ENCODE measurements around the gene DDRGK1.
"Not testable (repeated sequence)": the region's sequence is repeated elsewhere in the genome, so short reads cannot be mapped to it uniquely, and the experiment has no call there.

Gene DDRGK1

DNA sequence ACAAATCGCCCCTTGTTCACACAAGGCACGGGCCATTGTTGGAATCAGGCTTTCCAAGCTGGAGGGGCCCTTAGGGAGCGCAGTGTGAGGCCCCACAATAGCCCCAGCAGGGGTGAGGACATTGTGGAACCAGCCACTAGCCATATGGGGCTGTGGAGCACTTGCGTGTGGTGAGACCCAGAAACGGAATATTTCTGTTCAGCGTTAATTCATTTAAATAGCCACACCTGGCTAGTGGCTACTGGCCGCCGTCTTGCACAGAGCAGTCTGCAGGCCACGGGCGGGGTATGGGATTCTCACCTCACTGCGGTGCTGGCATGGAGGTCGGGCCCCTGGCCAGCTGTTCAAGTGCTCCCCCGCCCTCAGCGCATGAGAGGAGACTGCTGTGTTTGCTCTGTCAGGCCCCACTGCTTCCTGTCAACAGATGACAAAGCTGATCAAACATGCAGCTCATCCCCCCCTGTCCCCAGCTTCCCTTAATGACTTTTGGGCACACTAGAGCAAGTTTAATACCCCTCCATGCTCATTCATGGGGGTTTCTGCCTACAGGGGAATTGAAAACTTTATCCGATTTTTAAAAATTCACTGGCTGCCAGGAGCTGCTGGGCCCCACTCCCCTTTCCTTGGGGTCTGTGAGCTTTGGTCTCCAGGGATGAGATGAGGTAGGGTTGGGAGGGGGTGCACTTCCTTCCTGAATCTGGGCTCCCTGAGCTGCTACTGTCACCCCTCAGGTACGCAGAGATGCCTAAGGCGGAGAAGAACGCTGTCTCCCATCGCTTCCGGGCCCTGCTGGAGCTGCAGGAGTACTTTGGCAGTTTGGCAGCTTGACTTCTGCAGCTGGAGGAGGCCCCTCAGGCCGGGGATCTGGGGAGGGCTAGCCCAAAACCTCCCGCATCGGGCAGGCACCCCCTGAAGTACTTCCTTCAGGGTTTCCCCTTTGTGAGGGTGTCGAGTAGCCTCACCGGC lies 18.4 kb upstream of the DDRGK1 start:
- in situ Hi-C loops (cut with HindIII; ENCODE audit: low pct_unique_long_range_greater_than_20kb, low sequenced_read_pairs) = no loop called here
- peak in 1 of 2 experiments; percentile 51 for DNase-seq (ENCODE audit: low read depth in 1 of 2, low spot score in 1 of 2)
- no peak for TF ChIP-seq JUND (IDR thresholded peaks at IDR 0.05; ENCODE audit: low read depth)

DNA sequence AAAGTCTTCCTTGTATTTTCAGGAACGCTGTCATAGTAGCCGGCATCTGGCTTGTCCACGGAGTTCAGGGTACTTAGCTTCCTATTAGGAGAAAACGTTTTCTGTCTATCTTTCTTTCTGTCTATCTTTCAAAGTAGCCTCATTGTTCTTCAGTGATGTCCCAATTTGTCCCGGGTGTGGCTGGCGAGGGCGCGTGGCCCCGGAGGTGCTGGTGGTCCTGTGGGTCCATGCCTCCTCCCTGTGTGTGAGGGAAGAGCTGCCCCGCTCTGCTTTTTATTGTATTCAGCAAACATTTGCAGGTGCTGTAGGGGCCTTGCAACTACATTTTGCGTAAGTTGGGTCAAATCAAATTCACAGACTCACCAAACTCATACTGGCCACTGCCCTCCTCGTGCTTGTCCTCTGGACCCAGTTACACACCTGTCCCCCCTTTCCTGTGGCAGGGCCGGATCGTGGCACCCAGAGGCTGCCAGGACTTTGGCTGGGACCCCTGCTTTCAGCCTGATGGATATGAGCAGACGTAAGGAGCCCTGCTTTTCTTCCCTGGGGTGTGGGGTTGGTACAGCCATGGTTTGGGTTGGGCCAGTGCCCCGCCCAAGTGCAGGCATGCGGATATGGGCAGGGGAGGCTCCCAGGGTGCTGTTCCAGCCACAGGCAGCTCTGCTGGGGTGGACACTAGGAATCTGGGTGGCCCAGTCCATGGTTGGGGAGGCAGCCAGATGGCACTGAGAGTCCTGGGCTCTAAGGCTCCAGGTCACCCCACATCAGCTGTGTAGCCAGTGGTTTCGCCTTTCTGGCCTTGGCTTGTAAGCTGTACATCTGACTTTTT lies 17.1 kb upstream of the DDRGK1 start:
- in situ Hi-C loops (cut with HindIII; ENCODE audit: low pct_unique_long_range_greater_than_20kb, low sequenced_read_pairs) = no loop called here
- no peak for DNase-seq (ENCODE audit: low read depth in 1 of 2, low spot score in 1 of 2)
- no peak for TF ChIP-seq JUND (IDR thresholded peaks at IDR 0.05; ENCODE audit: low read depth)

DNA sequence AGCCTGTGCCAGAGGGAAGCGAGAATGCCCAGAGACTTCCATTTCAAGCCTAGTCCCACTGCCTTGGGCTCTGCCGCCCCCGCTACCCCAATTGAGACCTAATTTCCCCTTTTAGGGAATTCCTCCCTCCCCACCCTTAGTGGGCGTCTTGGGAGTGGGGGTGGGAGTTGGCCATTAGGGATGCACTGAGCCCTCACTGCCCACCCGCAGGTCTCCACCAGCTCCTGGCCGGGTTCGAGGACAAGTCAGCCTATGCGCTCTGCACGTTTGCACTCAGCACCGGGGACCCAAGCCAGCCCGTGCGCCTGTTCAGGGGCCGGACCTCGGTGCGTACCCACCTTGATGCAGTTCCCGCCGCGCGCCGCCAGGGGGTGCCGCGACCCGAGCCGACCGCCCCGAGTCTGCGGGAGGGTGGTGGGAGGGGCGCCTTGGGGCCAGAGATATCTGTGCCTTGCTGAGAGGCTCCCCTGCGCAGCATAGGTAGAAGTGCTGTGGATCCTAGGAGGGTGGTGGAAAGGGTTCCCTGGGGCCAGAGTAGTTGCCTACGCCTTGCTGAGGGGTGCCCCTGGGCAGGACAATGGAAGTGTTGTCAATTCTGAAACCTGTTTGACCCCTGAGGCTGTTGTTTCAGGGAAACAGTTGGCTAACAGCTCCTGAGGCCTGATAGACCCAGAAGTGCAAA lies 14.0 kb upstream of the DDRGK1 start:
- in situ Hi-C loops (cut with HindIII; ENCODE audit: low pct_unique_long_range_greater_than_20kb, low sequenced_read_pairs) = no loop called here
- peak; percentile 58 to 69 for DNase-seq (ENCODE audit: low read depth in 1 of 2, low spot score in 1 of 2)
- no peak for TF ChIP-seq JUND (IDR thresholded peaks at IDR 0.05; ENCODE audit: low read depth)

DNA sequence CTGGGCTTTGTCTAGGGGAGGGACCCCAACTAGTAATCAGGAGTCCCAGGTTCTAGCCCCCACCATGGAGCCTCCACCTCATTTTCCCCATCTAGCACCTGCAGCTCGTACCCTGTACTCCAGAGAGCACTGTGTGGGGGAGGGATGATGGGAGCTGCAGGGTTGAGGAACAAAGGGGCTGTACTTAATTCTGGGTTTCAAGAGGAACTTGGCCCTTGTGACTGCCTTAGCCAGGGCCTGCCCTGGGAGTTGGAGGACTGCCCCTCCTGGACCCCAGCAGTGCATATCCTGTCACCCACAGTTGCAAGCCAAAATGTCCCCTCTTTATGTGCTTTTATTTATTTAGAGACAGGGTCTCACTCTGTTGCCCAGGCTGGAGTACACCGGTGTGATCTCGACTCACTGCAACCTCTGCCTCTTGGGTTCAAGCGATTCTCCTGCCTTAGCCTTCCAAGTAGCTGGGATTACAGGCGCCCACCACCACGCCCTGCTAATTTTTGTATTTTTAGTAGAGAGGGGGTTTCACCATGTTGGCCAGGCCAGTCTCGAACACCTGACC lies 11.0 kb upstream of the DDRGK1 start:
- in situ Hi-C loops (cut with HindIII; ENCODE audit: low pct_unique_long_range_greater_than_20kb, low sequenced_read_pairs) = not testable (repeated sequence)

DNA sequence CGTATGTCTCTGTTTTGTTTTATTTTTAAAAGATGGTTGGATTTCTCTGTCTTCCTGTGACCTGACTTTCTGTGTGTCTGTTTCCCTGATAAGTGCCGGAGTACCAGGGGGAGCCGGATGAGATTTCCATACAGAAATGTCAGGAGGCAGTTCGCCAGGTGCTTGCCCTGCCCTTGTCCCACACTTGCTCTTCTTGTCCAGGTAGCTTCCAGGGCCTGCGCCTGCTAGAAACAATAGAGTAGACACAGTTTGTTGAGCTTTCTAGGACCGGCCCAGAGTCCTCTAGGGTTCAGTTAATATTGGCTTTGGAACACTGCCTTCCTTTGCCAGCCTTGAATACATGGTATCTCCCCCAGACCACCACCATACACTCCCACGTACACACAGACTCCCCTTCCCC lies 8.7 kb upstream of the DDRGK1 start:
- in situ Hi-C loops (cut with HindIII; ENCODE audit: low pct_unique_long_range_greater_than_20kb, low sequenced_read_pairs) = no loop called here
- TF ChIP-seq JUND (IDR thresholded peaks at IDR 0.05; ENCODE audit: low read depth) = no peak

More for the DNA sequence above, 11.0 kb upstream of the DDRGK1 start:
- not testable (repeated sequence) for DNase-seq (ENCODE audit: low read depth in 1 of 2, low spot score in 1 of 2)

DNA sequence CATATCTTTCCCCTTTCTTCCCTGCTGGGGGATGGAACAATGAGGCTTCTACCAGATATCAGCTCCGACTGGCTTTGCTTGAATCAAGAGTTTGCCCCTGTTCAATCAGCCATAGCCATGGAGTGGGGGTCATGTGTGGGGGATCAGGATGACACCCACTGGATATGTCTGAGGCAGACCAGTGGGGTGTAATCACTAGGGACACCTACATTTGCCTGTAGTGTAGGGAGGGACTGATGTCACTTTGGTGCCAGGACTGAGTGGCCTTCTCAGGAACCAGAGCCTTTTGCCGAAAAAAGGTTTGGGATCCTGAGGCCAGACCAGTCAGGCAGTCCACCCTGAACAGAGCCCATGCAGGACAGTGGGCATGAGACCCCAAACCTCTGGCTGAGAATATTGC lies 5.9 kb upstream of the DDRGK1 start:
- DNase-seq (ENCODE audit: low read depth in 1 of 2, low spot score in 1 of 2) = no peak
- in situ Hi-C loops (cut with HindIII; ENCODE audit: low pct_unique_long_range_greater_than_20kb, low sequenced_read_pairs) = no loop called here
- TF ChIP-seq JUND (IDR thresholded peaks at IDR 0.05; ENCODE audit: low read depth) = no peak

More for the DNA sequence above, 8.7 kb upstream of the DDRGK1 start:
- no peak for DNase-seq (ENCODE audit: low read depth in 1 of 2, low spot score in 1 of 2)

DNA sequence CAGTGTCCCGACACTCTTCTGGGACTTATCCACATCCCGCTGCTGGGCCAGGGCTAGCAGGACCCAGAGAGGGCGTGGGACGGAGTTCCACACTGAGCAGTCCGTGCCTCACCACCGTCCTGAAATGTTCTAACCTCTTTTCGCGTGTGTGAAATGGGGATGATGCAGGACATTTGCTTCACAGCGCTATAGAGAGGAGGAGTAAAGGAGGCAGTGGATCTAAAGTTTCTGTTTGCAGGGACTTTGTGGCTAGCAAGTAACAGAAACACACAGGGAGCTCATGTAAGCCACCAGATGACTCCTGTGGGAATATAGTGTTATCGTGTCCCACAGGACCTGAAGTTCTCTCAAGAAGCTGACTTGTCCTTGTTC lies 5.5 kb upstream of the DDRGK1 start:
- no peak for TF ChIP-seq JUND (IDR thresholded peaks at IDR 0.05; ENCODE audit: low read depth)
- in situ Hi-C loops (cut with HindIII; ENCODE audit: low pct_unique_long_range_greater_than_20kb, low sequenced_read_pairs) = no loop called here
- no peak for DNase-seq (ENCODE audit: low read depth in 1 of 2, low spot score in 1 of 2)

DNA sequence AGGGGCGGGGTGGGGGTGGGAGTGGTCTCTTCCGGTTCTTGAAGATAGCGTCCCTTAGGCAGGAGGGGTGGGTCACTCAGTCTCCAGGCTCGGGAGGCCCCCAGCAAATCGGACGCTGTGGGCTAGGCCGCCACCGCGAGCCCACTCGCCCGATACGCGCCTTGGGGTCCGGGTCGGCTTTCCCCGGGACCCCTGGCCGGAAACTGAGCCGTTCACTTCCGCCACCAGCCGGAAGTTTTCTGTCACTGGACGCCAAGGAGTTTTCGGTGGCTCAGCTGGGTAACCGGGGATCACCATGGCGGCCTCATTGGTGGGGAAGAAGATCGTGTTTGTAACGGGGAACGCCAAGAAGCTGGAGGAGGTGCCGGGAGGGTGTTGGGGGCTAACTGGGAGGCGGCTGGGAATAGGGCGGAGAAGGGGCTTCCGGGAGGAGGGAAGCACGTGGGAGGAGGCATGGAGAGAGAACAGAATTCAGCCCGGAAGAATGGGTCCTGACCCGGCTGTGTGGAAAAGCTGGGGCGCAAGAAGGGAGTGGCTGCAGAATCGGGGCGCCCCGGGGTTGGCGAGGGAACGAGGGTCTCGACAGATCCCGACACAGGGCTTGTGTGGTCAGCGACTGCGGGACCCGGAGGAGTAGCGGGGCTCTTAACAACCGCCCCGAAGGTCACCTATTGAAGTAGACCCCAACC lies 4.9 kb upstream of the DDRGK1 start, which contains the start of gene ITPA:
Gene ITPA (plus strand): TSS at position 242 of the 689 bp plus-strand sequence. CDS start 54 bp downstream, at position 296.
- DNase-seq (ENCODE audit: low read depth in 1 of 2, low spot score in 1 of 2) = peak; percentile 58 to 68
- no peak for TF ChIP-seq JUND (IDR thresholded peaks at IDR 0.05; ENCODE audit: low read depth)
- in situ Hi-C loops (cut with HindIII; ENCODE audit: low pct_unique_long_range_greater_than_20kb, low sequenced_read_pairs) = no loop called here

DNA sequence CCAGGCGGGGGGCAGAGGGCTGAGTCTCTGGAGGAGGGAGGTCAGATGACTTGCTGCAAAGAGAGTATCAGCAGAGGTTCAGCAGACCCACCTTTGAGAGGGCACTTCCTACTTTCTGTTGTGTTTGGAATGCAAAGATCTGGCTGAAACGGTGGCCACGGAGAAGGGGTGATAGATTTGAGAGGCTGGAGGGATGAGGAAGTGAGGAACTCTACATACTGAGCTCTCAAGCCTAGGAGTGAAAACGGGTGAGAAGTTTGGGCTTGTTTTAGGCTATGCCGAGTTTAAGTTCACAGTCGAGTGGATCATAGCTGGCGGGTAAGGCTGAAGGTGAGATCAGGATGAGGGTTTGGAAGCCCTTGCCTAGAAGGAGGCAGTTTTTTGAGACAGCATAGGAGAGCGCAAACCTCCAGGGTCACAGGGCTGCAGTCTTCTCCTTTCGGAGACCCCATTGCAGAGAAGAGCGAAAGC lies 4.3 kb upstream of the DDRGK1 start:
- in situ Hi-C loops (cut with HindIII; ENCODE audit: low pct_unique_long_range_greater_than_20kb, low sequenced_read_pairs) = no loop called here
- TF ChIP-seq JUND (IDR thresholded peaks at IDR 0.05; ENCODE audit: low read depth) = no peak
- no peak for DNase-seq (ENCODE audit: low read depth in 1 of 2, low spot score in 1 of 2)

DNA sequence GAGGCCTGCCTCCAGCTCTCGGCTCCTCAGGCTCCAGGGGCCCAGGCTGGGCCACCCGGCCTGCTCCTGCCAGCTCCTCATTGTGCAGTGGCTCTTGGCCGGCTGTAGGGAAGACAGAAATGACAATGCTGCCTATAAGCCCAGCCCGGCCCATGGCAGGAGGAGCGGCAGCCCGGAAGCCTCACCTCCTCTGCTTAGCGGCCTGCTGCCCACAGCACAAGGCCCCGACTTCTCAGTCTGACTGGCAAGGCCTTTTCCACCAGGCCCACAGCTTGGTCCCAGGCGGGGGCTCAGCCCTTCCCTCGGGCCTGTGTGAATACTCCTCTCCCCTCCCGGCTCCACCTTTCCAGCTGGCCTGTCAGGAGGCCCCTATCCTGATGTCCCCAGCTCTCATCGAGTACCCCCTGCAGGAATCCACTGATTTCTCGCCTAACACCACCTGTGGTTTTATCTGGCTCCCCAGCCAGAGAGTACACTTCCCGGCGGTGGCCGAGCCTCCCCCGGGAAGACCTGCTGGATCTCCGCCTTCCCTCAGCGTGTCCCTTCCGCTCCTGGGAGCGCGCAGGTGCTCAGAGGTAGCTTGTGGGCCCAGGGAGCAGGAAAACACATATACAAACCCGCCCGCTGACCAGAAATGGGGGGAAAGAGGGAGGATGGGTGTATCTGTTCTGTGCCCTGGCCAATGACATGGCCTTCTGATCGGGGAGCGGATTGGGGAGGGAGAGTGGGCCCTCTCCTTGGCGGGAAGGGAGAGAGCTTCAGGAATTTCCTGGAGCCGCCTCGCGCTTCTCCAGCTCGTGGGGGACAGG lies 963 bp downstream of the DDRGK1 start:
- in situ Hi-C loops (cut with HindIII; ENCODE audit: low pct_unique_long_range_greater_than_20kb, low sequenced_read_pairs) = no loop called here
- DNase-seq (ENCODE audit: low read depth in 1 of 2, low spot score in 1 of 2) = peak; percentile 39 to 66
- no peak for TF ChIP-seq JUND (IDR thresholded peaks at IDR 0.05; ENCODE audit: low read depth)

DNA sequence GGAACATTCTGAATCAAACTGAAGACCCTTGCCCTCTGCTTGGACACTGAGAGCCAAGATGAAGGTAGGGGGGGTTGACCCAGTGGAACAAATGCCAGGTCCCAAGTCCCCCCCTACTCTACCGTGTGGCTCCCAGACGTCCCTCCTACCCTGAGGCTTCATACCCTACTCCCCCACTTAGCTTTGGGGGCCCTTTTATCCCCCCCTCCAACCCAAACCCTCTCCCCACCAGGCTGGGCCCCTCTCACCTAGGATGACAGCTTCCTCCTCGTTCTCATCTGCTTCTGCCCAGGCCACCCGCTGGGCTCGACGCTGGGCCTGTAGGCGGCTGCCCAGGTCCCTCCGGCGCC lies 1.5 kb downstream of the DDRGK1 start:
- in situ Hi-C loops (cut with HindIII; ENCODE audit: low pct_unique_long_range_greater_than_20kb, low sequenced_read_pairs) = no loop called here
- DNase-seq (ENCODE audit: low read depth in 1 of 2, low spot score in 1 of 2) = no peak
- TF ChIP-seq JUND (IDR thresholded peaks at IDR 0.05; ENCODE audit: low read depth) = no peak
